Activated CD8-positive, alpha-beta memory T cell treated with anti-CD3 and anti-CD28 coated beads, Interleukin-2, amount 50 U/mL, for 24 hours (primary cell): ENCODE results near the gene PRCC.

Experiments
- DNase-seq: peaks from one replicate; pipeline ENCODE4 v3.0.0-alpha.2; 2020; ENCODE audit errors: extremely low read depth

The PRCC gene

GRCh38 chr1:156767101-156767878 is at the start of gene PRCC:
TSS of gene PRCC (plus strand) at chr1:156767535. CDS start at chr1:156767772, 237 bp downstream.
- DNase-seq: peak; percentile 95

GRCh38 chr1:156721131-156721530 is 46.2 kb upstream of the PRCC start:
- no peak for DNase-seq

GRCh38 chr1:156721535-156721934 is 45.8 kb upstream of the PRCC start:
- DNase-seq: no peak

GRCh38 chr1:156725683-156726280 is 41.6 kb upstream of the PRCC start:
- no peak for DNase-seq

- no peak for DNase-seq
Measured at GRCh38 chr1:156726549-156727226, 40.6 kb upstream of the PRCC start.

GRCh38 chr1:156727492-156727891 is 39.8 kb upstream of the PRCC start:
- no peak for DNase-seq

GRCh38 chr1:156727926-156728598 is 39.3 kb upstream of the PRCC start, which contains the start of gene METTL25B:
TSS of gene METTL25B (plus strand) at chr1:156728469. CDS start at chr1:156729105, 636 bp downstream.
- peak; percentile 60 for DNase-seq

- DNase-seq: peak; percentile 93
Measured at GRCh38 chr1:156728599-156729462, 38.5 kb upstream of the PRCC start, which contains the start of gene ISG20L2. TSS of gene ISG20L2 (minus strand) at chr1:156728766. CDS start at chr1:156727652, 1,114 bp downstream.

GRCh38 chr1:156733989-156734584 is 33.2 kb upstream of the PRCC start:
- no peak for DNase-seq

- DNase-seq: no peak
Measured at GRCh38 chr1:156738407-156738806, 28.9 kb upstream of the PRCC start.

GRCh38 chr1:156738916-156739315 is 28.4 kb upstream of the PRCC start:
- DNase-seq: no peak

- DNase-seq: no peak
Measured at GRCh38 chr1:156740237-156740740, 27.0 kb upstream of the PRCC start.

- peak; percentile 96 for DNase-seq
Measured at GRCh38 chr1:156740741-156741480, 26.4 kb upstream of the PRCC start, which contains the start of gene MRPL24. TSS of gene MRPL24 (minus strand) at chr1:156741088. CDS start at chr1:156738704, 2,384 bp downstream.

GRCh38 chr1:156741481-156741983 is 25.8 kb upstream of the PRCC start:
- no peak for DNase-seq

- no peak for DNase-seq
Measured at GRCh38 chr1:156742017-156742416, 25.3 kb upstream of the PRCC start.

- no peak for DNase-seq
Measured at GRCh38 chr1:156742801-156743200, 24.5 kb upstream of the PRCC start.

- no peak for DNase-seq
Measured at GRCh38 chr1:156743367-156744302, 23.7 kb upstream of the PRCC start.

- no peak for DNase-seq
Measured at GRCh38 chr1:156744344-156744743, 23.0 kb upstream of the PRCC start.
